Brain microvascular endothelial cell (primary cell): ENCODE data around the gene PLEKHB1.

Experiments used
- DNase-seq: peaks from one replicate; pipeline ENCODE4 v3.0.0-alpha.2; 2020
- H3K27ac ChIP-seq: fragments of 250-450 bp; sonication (Bioruptor Pico); 2 replicates; pipeline ENCODE4 v1.5.1; 2020; ENCODE audit warnings: mild to moderate bottlenecking, moderate library complexity
- H3K27me3 ChIP-seq: fragments of 250-450 bp; sonication (Bioruptor Pico); replicated peaks from 2 replicates; pipeline ENCODE4 v1.5.1; 2020; ENCODE audit warnings: mild to moderate bottlenecking
- H3K36me3 ChIP-seq: fragments of 250-450 bp; sonication (Bioruptor Pico); replicated peaks from 2 replicates; pipeline ENCODE4 v1.5.1; 2020; ENCODE audit warnings: mild to moderate bottlenecking
- H3K4me3 ChIP-seq: 2 replicates; pipeline ENCODE4 v1.5.1; 2011; ENCODE audit warnings: low read depth, mild to moderate bottlenecking, control low read depth, low read length, moderate library complexity
- CTCF ChIP-seq: IDR thresholded peaks from 2 replicates; pipeline ENCODE4 v1.5.1; 2011; ENCODE audit warnings: low read depth, mild to moderate bottlenecking, moderate library complexity, low read length, control low read depth, inconsistent platforms; ENCODE audit errors: missing control alignments
- in situ Hi-C: cut with HindIII; loops from 2 replicates; pipeline ENCODE4 v1.10.0; 2017; ENCODE audit warnings: low sequenced_read_pairs, low pct_ligation_motif_present

Gene PLEKHB1

GRCh38 chr11:73632996-73633395 lies 13.4 kb upstream of the PLEKHB1 start:
- H3K4me3 ChIP-seq = no peak overlapping the region
- peak; percentile 51 for DNase-seq
- no peaks in the 10 kb centered on the region for H3K36me3 ChIP-seq
- in situ Hi-C loops = no loop called here
- H3K27ac ChIP-seq = no peak overlapping the region
- no peak for TF ChIP-seq CTCF
- no peaks in the 10 kb centered on the region for H3K27me3 ChIP-seq

GRCh38 chr11:73633999-73634398 lies 12.4 kb upstream of the PLEKHB1 start:
- DNase-seq = no peak
- Histone ChIP-seq H3K4me3 (no peak overlapping the region), H3K27me3 (no peaks in the 10 kb centered on the region), H3K36me3 (no peaks in the 10 kb centered on the region), H3K27ac (no peak overlapping the region)
- in situ Hi-C loops = no loop called here
- no peak for TF ChIP-seq CTCF

GRCh38 chr11:73635721-73636120 lies 10.7 kb upstream of the PLEKHB1 start:
- in situ Hi-C loops = no loop called here
- Histone ChIP-seq H3K27ac (no peak overlapping the region), H3K4me3 (no peak overlapping the region), H3K36me3 (no peaks in the 10 kb centered on the region), H3K27me3 (no peaks in the 10 kb centered on the region)
- TF ChIP-seq CTCF = no peak
- DNase-seq = no peak

GRCh38 chr11:73636249-73636648 lies 10.1 kb upstream of the PLEKHB1 start:
- Histone ChIP-seq H3K36me3 (no peaks in the 10 kb centered on the region), H3K27me3 (no peaks in the 10 kb centered on the region), H3K27ac (no peak overlapping the region), H3K4me3 (no peak overlapping the region)
- DNase-seq = no peak
- in situ Hi-C loops = no loop called here
- no peak for TF ChIP-seq CTCF

- H3K27me3 ChIP-seq = no peaks in the 10 kb centered on the region
- no peak for TF ChIP-seq CTCF
- DNase-seq = no peak
- H3K27ac ChIP-seq = no peak overlapping the region
- H3K36me3 ChIP-seq = no peaks in the 10 kb centered on the region
- no peak overlapping the region for H3K4me3 ChIP-seq
- in situ Hi-C loops = no loop called here
Measured at GRCh38 chr11:73637012-73637411, 9.4 kb upstream of the PLEKHB1 start.

- no peak for DNase-seq
- TF ChIP-seq CTCF = no peak
- Histone ChIP-seq H3K36me3 (no peaks in the 10 kb centered on the region), H3K4me3 (no peak overlapping the region), H3K27me3 (no peaks in the 10 kb centered on the region), H3K27ac (no peak overlapping the region)
- in situ Hi-C loops = no loop called here
Measured at GRCh38 chr11:73640592-73640991, 5.8 kb upstream of the PLEKHB1 start.
